Liver (tissue), 3 donors: ENCODE results near the gene FAM151B.

ENCODE experiments used
- ATF3 ChIP-seq: IDR thresholded peaks from 2 replicates; pipeline ENCODE4 v1.6.1; 2016; ENCODE audit warnings: antibody characterized with exemption
- CTCF ChIP-seq: fragments of 150-350 bp; IDR thresholded peaks from 2 replicates; pipeline ENCODE4 v1.5.1; 2017; ENCODE audit warnings: improper control_type of control experiment, low read depth, low read length; ENCODE audit not compliant: missing input control
- EGR1 ChIP-seq, 2 donors: IDR thresholded peaks; 2 replicates each; pipeline ENCODE4 v1.6.1; 2016 to 2018; ENCODE audit warnings: antibody characterized with exemption in 2 of 2, low read depth in 2 of 2
- FOXA1 ChIP-seq: IDR thresholded peaks from 2 replicates; pipeline ENCODE4 v1.6.1; 2016; ENCODE audit warnings: antibody characterized with exemption
- FOXA2 ChIP-seq: IDR thresholded peaks from 2 replicates; pipeline ENCODE4 v1.6.1; 2016; ENCODE audit warnings: antibody characterized with exemption
- GABPA ChIP-seq, 2 donors: IDR thresholded peaks in 1 of 2; conservative IDR thresholded peaks in 1 of 2; 2 replicates each; pipeline ENCODE4 v1.6.1; 2016; ENCODE audit warnings: antibody characterized with exemption in 2 of 2, mild to moderate bottlenecking in 1 of 2, moderate library complexity in 1 of 2
- JUND ChIP-seq, 2 donors: IDR thresholded peaks; 2 replicates each; pipeline ENCODE4 v1.6.1; 2016; ENCODE audit warnings: antibody characterized with exemption in 2 of 2
- MAX ChIP-seq: IDR thresholded peaks from 2 replicates; pipeline ENCODE4 v1.6.1; 2016; ENCODE audit warnings: antibody characterized with exemption
- RAD21 ChIP-seq, 2 donors: IDR thresholded peaks; 2 replicates each; pipeline ENCODE4 v1.6.1; 2016; ENCODE audit warnings: antibody characterized with exemption in 2 of 2, mild to moderate bottlenecking in 2 of 2
- REST ChIP-seq: IDR thresholded peaks from 2 replicates; pipeline ENCODE4 v1.6.1; 2016; ENCODE audit warnings: antibody characterized with exemption, mild to moderate bottlenecking
- SP1 ChIP-seq: IDR thresholded peaks from 2 replicates; pipeline ENCODE4 v1.6.1; 2018; ENCODE audit warnings: antibody characterized with exemption, mild to moderate bottlenecking
- TAF1 ChIP-seq: conservative IDR thresholded peaks from 2 replicates; pipeline ENCODE4 v1.6.1; 2016; ENCODE audit warnings: antibody characterized with exemption, mild to moderate bottlenecking
- YY1 ChIP-seq: IDR thresholded peaks from 2 replicates; pipeline ENCODE4 v1.6.1; 2016; ENCODE audit warnings: antibody characterized with exemption, mild to moderate bottlenecking
- donor health status: healthy.
- donor health status: healthy.

- TF ChIP-seq CTCF, result no peak
- no peak for TF ChIP-seq SP1
- no peak for TF ChIP-seq YY1
- TF ChIP-seq MAX, result no peak
- no peak for TF ChIP-seq TAF1
- no peak for TF ChIP-seq REST
- TF ChIP-seq RAD21 (IDR thresholded peaks at IDR 0.05), result no peak
- TF ChIP-seq GABPA (IDR thresholded peaks at IDR 0.05 in 1 of 2, conservative IDR thresholded peaks at IDR 0.05 in 1 of 2), result no peak
- TF ChIP-seq JUND (IDR thresholded peaks at IDR 0.05), result no peak
- no peak for TF ChIP-seq EGR1 (IDR thresholded peaks at IDR 0.05; ENCODE audit: low read depth in 2 of 2)
- no peak for TF ChIP-seq ATF3
- no peak for TF ChIP-seq FOXA1
- no peak for TF ChIP-seq FOXA2
Measured at GRCh38 chr5:80495891-80496290, 8.0 kb downstream of the FAM151B start.
